GM21390 (cell line): ENCODE data around the gene CCDC192.
"Not testable (repeated sequence)": the region's sequence is repeated elsewhere in the genome, so short reads cannot be mapped to it uniquely, and the experiment has no call there.

Experiments
- ATAC-seq: cut with Tn5 transposase; IDR thresholded peaks from one replicate; pipeline ENCODE4 v1.9.1; 2021; ENCODE audit not compliant: unreplicated experiment

Gene CCDC192

DNA sequence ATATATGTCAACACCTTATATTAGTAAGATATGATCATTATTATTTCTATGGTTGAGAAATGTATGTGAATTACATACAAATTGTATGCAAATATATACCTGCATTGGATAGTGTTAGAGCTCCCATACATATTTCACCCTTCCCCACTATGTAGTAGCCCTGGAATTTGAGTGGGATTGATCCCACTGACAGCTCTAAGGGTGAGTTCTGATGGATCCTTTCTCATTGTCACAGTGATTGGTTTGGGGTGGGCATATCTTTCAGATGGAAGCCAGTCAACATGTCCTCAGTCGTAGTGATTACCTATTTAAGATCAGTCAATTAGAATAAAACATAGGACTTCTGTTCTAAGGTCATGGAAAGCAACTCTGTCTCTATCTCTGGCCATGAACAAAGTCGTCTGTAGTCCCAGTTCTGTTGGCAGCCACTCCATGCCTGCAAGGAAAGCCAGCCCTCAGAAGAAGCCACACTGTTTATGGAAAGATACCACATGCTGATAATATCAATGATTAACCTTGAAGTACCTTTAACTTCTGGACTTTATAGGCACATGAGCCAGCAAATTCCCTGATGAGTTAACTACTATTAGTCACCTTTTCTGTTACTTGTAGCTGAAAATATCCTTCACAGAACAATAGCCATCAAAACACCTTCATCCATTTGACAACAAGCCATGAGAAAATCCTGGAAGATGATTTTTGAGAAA, 5.1 kb upstream of the CCDC192 start:
- ATAC-seq: no peak

DNA sequence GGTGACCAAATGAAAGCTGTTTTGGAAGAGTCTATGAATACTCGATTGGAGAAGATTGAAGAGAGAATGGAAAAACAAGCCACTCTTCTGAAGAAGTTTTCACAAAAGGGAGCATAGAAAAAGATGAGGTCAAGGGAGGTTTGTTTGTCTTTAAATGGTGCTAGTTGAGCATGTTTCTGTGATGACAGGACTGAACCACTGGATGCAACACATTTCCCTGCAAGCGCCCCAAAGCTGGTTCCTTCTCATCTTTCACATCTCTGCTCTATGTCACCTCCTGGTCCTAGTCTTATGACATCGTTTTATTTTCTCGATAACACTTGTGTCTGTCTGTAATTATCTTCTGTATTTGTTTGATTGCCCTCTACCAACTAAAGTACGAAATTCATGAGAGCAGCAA, 3.8 kb upstream of the CCDC192 start:
- no peak for ATAC-seq

DNA sequence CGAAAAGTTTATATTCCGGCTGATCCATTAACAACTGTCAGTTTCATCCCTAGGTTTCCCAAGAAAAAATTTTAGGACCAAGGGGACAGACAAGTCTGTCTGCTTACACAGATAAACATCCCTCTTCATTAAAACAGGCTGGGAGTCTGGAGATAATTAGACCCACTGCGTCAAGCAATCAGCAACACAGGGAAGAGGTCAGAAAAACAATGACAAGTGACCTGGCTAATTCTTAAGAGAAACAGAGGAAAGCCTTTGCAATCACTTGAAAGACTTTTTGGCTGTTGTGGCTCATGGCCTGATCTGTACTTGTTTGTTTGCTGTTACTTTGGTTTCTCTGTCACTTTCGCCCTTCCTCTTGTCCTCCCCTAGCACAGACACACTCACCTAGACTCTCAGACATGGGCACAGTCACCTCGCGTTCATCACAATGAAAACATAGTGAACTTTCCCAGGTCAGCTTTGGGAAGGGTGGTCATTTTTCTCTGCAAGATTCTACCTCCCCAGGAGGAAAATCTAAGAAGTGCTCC, 2.9 kb upstream of the CCDC192 start:
- no peak for ATAC-seq

DNA sequence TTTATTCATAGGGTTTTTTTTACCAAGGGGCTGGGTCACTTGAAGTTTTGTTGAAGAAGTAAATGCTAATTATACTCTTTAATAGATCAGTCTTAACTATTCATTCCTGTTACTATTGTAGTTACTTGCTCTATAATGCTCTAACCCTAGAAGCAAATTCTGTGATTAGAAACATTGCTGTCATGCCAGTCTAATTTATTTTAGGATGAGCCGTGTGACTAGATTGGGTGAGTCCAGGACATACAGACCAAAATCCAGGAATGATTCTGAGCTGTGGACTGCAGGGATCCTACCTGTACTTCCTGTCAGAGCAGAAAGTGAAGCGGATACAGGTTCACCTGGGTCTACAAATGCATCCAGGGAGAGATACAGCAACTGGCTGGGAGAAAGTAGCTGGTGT, 757 bp upstream of the CCDC192 start:
- no peak for ATAC-seq

DNA sequence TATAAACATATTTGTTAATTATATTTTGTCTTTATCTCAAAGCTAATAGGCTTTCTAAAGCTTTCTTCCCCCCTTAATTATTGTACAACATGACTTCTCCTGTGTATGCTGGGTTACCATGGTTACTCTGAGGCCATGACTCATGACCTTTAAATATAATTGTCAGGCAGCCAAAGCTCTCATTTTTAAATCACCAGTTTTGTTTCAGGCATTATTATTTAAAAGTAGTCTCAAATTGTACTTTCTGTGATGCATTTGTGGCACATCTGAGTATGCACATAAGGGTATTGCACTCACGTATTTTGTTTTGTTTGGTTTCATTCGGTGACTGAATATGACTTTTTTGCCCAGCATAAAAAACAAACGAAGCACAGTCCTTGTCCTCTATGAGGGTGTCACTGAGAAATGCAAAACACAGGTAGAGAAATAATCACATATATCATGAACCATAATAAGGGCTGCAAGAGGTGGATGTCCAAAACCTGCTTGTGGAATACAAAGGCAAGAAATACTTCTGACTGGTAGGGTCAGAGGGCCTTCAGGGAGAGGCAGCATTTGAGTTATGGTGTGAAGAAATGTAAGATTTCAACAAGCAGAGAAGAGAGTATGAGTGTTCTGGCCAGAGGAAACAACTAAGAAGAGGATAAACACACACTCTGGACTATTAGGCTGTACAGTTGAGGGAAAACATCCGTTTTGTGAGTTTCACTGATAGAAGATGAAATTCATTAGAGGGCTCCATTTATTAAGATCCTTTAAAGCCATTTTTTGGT, 2.1 kb downstream of the CCDC192 start:
- ATAC-seq: peak; percentile 41

DNA sequence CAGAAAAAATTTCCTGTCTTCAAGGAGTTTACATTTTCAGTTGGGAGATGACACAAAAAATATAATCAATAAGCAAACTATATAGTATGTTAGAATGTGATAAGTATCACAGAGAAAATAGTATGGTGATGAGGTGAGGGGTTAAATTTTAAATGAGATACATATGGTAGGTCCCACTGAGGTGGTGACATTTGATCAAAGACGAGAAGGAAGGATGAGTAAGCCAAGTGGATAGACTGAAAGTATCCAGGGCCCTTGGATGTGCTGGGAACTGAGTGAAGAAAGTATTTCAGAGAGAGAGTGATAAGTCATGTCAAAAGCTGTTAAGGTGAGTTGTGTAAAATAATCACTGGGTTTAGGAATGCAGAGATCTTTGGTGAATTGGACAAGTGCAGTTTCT, 3.5 kb downstream of the CCDC192 start:
- ATAC-seq: no peak

DNA sequence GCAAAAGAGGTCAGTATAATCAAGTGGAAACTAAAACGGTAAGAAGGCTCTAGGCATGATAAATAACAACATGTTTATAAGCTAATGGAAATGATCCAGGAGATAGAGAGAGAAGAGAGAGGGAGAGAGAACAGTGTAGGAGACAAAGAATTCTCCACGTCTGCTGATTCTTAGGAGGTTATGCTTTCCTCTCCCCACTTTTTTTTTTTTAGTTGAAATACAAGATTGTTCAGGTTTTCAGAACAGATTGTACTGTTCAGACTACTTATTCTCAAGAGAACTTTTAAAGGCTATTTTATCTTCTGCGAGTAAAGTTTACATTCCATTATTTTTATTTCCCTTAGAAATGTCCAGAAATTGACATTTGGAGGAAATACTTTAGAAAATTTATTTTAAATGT, 4.0 kb downstream of the CCDC192 start:
- ATAC-seq: no peak

DNA sequence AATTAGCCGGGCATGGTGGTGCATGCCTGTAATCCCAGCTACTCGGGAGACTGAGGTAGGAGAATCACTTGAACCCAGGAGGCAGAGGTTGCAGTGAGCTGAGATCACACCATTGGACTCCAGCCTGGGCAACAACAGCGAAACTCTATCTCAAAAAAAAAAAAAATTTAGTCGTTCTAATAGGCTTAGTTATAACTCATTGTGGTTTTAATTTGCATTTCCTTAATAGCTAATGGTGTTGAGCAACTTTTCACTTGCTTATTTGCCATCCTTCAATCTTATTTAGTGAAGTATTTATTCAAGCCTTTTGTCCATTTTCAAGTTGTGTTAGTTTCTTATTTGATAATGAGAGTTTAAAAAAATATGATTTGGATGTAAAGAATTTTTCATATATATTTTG, 9.9 kb downstream of the CCDC192 start:
- ATAC-seq: not testable (repeated sequence)

DNA sequence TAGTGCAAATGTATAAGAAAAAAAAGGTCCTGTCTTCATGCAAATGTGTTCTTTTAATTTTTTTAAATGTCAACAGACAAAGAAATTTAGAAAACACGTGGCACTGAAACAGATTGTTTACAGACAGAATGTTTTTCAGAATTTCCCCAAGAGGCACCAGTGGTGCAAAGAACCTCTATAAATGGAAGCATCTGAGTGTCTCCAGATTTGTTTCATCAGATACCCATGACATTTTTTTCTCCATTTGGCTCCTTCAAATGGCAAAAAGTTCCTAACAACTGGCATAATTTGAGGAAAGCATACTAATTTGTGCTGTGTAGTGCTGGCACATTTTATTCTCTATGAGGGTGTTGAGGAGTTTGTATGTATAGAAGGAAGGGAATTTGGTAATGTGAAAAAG, 15.0 kb downstream of the CCDC192 start:
- ATAC-seq: no peak

DNA sequence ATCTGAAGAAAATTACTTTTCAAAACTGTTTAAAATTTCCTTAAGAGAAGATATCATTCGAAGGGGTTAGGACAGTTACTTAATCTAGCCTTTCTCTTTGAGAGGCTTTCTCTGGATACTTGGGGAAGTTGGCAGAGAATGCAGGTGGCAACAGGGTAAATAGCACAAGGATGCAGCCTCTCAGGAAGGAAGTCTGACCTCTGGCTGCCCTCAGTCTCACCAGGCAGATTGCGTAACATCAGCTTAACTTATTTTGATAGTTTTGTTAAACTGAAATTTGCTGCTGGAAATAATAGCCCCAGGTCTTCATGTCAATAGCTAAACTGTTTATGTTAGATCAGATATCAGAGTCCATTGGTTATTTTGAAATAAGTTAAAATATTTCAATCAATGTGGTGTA, 20.4 kb downstream of the CCDC192 start:
- no peak for ATAC-seq

DNA sequence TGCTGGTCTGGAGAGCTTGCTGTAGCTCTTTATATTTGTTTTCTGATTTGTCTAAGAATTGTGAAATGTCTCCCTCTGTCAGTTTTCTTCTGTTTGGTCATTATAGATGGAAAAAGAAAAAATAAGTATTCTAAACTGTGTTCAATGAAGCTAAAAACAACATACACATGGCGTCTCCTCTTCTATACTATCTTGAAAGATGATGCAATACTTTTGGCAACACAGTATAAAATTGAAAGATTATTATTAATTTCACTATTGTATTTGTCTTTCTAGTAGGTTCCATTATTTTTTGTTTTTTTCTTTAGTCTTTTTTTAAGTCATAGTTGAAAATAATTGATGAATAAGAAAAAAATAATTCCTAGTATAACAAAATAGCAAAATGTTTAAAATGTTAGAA, 22.5 kb downstream of the CCDC192 start:
- no peak for ATAC-seq

DNA sequence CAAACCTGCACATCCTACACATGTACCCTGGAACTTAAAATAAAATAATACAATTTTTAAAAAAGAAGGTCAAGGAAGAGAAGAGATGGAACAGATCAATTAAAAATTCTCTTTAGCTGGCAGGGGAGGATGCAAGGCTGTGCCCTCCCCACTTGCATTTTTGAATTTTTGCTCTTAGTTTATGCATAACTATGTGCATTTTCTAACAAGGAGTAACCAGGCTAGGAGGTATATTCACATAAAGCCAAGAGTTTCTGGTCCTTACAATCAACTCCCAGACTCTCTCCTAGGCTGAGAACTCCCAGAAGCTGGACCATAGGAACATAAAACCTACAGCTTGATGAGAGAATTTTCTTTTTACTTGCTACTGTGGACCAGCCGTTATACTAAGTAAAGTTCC, 29.8 kb downstream of the CCDC192 start:
- no peak for ATAC-seq

DNA sequence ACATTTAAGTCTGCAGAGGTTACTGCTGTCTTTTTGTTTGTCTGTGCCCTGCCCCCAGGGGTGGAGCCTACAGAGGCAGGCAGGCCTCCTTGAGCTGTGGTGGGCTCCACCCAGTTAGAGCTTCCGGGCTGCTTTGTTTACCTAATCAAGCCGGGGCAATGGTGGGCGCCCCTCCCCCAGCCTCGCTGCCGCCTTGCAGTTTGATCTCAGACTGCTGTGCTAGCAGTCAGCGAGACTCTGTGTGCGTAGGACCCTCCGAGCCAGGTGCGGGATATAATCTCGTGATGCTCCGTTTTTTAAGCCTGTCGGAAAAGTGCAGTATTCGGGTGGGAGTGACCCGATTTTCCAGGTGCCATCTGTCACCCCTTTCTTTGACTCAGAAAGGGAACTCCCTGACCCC, 36.2 kb downstream of the CCDC192 start:
- not testable (repeated sequence) for ATAC-seq

DNA sequence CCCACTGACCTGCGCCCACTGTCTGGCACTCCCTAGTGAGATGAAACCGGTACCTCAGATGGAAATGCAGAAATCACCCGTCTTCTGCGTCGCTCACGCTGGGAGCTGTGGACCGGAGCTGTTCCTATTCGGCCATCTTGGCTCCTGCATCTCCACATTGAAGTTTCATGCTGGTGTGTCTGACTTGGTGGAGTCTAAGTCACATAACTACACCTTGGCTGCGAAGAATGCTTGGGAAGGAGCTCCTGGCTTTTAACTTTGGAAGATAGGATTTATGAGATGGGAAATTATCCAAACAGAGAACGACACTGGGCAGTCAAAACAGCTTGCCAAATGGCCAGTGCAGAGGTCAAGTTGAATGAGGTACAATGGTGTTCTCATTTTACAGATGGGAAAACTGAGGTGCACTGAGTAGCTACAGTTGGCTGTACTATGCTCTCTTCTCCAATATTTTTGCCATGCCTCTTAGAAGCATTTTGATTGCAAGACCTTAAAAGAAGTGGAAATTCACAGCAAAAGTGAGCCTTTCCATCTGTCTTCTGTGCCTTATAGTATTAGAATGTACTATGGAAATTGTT, 36.7 kb downstream of the CCDC192 start:
- no peak for ATAC-seq

DNA sequence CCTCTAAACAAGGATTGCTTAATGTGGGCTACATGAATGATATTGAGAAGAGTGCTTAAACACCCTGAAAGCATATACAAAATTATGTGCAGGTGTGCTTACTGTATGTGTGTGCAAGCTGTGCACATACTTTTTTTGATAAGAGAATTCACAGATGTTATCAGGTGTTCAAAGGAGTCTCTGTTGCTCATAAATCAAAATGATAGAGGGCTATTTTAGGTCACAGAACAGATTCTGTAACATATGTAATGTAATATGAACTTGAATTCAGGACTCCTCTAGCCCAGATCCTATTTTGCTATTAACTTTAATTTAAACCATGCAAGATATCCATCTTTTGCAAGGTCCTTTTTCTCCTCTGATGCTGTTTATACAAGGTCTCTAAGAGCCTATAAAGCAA, 38.2 kb downstream of the CCDC192 start:
- no peak for ATAC-seq

DNA sequence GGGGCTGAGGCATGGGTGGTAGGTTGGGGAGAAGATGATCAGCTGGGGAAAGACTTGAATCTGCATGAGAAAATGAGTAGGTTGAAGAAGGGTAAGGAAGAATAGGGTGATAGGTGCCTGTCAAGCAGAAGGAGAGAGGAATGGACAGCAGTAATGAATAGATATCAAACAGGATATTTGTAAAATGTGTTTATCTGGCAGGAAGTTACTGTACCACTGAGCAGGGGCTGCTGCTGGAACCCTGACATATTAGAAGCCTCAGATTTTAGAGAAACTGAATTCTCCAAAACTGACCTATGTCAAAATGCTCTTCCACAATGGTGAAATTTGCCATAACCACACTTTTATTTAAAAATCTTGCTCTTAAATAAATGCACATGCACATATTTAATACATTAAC, 41.0 kb downstream of the CCDC192 start:
- ATAC-seq: no peak

DNA sequence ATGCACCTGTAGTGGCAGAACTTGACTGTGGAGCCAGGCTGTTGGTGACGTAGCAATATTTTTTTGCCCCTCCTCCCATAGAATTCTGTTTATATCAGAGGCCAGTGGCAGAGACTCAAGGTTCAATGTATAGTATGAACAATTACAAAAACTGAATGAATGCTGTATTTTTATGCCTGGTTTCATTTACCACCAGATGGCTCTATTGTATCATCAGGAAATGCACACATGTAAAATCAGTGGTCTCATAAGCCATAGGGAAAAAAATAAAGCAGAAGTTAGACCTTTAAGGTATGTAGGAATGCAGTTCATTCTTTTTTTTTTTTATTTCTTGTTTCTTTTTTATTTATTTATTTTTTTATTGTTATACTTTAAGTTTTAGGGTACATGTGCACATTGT, 43.6 kb downstream of the CCDC192 start:
- no peak for ATAC-seq

DNA sequence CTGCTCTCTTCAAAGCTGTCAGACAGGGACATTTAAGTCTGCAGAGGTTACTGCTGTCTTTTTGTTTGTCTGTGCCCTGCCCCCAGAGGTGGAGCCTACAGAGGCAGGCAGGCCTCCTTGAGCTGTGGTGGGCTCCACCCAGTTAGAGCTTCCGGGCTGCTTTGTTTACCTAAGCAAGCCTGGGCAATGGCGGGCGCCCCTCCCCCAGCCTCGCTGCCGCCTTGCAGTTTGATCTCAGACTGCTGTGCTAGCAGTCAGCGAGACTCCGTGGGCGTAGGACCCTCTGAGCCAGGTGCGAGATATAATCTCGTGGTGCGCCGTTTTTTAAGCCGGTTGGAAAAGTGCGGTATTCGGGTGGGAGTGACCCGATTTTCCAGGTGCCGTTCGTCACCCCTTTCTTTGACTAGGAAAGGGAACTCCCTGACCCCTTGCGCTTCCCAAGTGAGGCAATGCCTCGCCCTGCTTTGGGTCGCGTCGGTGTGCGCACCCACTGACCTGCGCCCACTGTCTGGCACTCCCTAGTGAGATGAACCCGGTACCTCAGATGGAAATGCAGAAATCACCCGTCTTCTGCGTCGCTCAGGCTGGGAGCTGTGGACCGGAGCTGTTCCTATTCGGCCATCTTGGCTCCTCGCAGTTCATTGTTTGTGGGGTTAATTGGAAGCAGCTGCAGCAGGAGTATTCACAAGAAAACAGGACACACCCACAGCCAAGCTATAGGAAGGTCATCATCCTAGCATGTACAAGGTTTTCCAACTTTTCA, 49.5 kb downstream of the CCDC192 start:
- ATAC-seq: not testable (repeated sequence)

DNA sequence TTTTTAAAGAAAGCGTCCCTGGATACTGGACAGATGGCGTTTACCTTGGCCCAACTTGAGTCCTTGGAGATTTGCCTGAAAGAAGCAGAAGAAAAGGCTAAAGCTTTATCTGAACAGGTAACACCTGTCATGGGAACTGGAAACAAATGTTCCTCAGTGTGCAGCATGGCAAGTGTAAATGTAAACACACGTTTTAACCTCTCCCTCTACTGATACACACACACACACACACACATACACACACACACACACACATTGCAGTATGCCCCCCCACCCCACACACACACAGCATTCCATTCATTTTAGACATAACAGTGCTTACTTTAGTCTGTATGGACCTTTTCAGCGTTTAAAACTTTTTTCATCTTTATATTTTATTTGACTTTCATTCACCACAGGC, 51.1 kb downstream of the CCDC192 start:
- ATAC-seq: no peak

DNA sequence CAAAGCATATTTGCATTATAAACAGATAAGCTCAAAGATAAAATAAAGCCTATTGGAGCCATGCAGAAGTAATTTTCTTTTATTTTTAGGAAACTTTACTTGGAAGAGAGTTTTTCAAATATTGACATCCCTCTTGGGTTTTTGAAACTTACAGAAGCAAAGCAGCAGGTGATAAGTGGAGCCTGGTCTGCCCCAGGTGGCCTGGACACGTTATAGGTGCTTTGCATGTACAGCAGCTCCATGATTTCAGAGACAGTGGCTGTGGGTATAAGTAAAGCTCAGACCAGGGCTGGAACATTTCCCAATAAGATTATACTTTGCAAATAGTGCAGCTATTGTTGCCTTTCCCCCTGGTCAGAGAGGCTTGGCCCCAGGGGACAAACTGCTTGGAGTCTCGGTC, 51.5 kb downstream of the CCDC192 start:
- ATAC-seq: no peak

DNA sequence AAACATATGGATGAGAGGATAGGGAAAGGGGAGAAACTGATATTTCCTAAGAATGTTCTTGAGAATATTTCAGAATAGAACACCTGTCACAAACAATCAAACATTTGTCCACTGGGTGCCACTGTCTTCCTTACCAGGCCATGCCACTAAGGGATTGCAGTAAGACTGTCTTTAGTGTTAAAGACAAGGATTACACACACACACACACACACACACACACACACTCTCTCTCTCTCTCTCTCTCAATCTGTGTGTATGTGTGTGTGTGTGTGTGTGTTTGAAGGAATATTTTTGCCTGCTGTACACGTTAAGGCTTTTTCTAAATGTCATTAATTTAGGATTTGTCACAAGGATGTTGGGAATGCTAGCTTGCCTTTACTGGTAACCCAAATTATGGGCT, 54.4 kb downstream of the CCDC192 start:
- peak; percentile 83 for ATAC-seq
